ENCODE data around the gene PSMG2.

Gene PSMG2

DNA sequence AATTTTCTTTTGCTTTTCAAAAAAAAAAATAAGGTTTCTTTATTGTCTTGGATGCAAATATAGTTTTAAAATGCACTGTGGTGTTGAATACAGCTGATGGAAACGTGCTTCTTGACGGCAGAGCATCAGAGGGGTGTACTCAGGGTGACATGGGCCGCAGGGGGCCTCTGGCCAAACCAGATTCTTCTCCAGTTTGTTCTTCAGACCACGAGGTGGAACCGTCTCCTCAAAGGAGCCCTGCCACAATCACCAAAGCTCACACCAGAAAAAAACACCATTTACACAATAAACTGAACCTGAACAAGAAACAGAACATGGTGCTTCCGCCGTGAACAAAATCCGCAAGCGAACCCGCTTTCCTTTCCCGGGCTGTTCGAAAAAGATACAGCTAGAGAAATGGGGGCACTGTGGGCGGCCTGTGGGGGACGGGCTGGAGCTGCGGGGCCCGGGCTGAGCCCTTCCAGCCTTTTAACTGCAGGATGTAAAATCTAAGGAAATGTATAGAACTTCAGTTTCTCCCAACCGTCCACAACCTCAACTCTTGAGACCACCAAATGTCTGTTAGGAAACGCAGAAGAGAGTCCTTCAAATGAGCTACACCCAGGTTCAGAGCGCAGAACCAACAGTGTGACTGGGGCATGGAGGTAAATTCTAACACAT is 34.5 kb downstream of the PSMG2 start:
- H3K4me1 ChIP-seq (ENCODE audit: control insufficient read depth, insufficient read depth, low read length) = no peaks in the 10 kb centered on the region
- no peaks in the 10 kb centered on the region for H3K27me3 ChIP-seq (ENCODE audit: control insufficient read depth, insufficient read depth, low read length)
- H3K4me3 ChIP-seq (ENCODE audit: low read length) = no peak overlapping the region
- no peaks in the 10 kb centered on the region for H3K36me3 ChIP-seq (ENCODE audit: control insufficient read depth, insufficient read depth, low read length)
- no peaks in the 10 kb centered on the region for H3K9me3 ChIP-seq (ENCODE audit: control insufficient read depth, low read length)
- no peak overlapping the region for H3K9ac ChIP-seq (ENCODE audit: low read length)

DNA sequence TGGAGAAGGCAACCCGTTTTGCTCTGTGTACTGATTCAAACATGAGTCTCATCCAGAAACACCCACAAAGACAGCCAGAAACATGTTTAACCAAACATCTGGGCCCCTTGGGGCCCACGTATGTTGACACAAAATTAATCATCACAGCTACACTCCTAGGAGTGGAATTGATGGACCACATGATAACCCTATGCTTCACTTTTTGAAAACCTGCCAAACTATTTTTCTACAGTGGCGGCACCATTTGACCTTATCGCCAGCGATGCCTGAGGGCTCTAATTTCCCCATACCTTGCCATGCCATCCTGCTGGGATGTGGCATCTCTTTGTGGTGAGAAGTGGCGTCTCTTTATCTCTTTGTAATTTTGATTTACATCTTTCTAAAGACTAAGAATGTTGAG is 38.5 kb downstream of the PSMG2 start:
- Histone ChIP-seq H3K9ac (ENCODE audit: low read length) (no peak overlapping the region), H3K9me3 (ENCODE audit: control insufficient read depth, low read length) (no peaks in the 10 kb centered on the region), H3K4me1 (ENCODE audit: control insufficient read depth, insufficient read depth, low read length) (no peaks in the 10 kb centered on the region), H3K27me3 (ENCODE audit: control insufficient read depth, insufficient read depth, low read length) (no peaks in the 10 kb centered on the region), H3K36me3 (ENCODE audit: control insufficient read depth, insufficient read depth, low read length) (no peaks in the 10 kb centered on the region), H3K4me3 (ENCODE audit: low read length) (no peak overlapping the region)

DNA sequence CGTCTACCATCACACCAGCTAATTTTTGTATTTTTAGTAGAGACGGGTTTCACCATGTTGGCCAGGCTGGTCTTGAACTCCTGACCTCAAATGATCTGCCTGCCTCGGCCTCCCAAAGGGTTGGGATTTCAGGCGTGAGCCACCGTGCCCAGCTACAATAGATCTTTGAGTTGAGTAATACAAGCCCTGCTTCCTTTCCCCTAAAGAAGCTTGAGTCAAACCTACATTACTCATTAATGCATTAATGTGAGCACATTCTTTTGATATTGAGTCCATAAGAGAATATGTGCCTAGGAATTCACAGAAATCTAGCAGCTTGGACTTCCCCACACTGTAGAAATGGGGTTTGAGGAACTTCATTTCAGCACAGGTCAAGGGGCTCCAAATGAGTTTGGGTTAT is 39.6 kb downstream of the PSMG2 start:
- Histone ChIP-seq H3K36me3 (ENCODE audit: control insufficient read depth, insufficient read depth, low read length) (no peaks in the 10 kb centered on the region), H3K27me3 (ENCODE audit: control insufficient read depth, insufficient read depth, low read length) (no peaks in the 10 kb centered on the region)

DNA sequence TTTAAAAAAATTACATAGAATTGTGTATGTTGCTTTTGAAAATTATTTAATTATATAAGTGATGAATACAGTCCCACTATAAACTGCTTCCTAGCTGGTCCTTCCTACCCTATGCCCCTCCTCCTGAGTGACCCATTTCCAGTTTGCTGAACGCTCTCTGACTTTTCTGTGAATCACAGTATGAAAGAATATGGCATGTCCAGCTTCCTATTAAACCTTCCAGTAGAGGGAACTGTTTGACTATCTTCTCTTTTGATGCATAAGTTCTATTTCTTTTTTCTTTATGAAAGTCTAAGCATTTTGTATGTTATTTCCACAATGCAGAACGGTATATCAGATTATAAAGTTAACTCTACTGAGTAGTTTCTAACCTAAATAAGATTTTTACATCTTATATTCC is 41.3 kb downstream of the PSMG2 start:
- Histone ChIP-seq H3K4me1 (ENCODE audit: control insufficient read depth, insufficient read depth, low read length) (no peaks in the 10 kb centered on the region), H3K27me3 (ENCODE audit: control insufficient read depth, insufficient read depth, low read length) (no peaks in the 10 kb centered on the region), H3K4me3 (ENCODE audit: low read length) (no peak overlapping the region)

More for the DNA sequence above, 39.6 kb downstream of the PSMG2 start:
- Histone ChIP-seq H3K9me3 (ENCODE audit: control insufficient read depth, low read length) (no peaks in the 10 kb centered on the region), H3K4me1 (ENCODE audit: control insufficient read depth, insufficient read depth, low read length) (no peaks in the 10 kb centered on the region), H3K4me3 (ENCODE audit: low read length) (no peak overlapping the region), H3K9ac (ENCODE audit: low read length) (no peak overlapping the region)

DNA sequence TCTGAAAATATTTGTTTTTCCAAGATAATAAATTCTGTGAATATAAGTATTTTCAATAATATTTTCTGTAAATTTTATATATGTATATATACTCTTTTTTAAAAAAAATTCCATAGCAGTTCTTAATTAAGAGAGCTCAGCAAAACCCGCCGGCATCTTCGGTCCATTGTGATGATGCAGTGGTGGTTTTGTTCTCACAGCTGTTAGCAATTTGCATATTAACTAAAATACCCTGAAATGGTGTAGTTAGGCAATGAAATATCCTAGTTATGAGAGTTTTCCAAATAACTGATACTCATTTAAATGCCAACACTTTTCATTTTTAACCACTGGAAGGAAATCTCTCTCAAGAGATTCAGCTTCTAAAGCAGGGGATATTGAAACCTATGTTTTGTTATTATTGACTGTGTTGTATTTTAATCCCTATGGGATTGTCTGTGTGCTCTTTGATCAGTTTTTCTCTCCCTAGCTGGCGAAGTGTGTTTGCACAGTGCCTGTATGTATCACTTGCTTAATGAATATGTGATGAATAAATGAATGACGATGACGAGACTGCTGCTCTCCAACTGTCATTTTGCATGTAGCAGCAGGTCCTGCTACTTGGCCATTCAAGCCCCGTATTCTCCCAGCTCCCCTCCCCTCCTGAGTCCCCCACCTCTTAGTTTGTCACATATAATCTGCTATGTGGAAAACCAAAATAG is 42.4 kb downstream of the PSMG2 start:
- Histone ChIP-seq H3K9ac (ENCODE audit: low read length) (no peak overlapping the region), H3K27me3 (ENCODE audit: control insufficient read depth, insufficient read depth, low read length) (no peaks in the 10 kb centered on the region), H3K9me3 (ENCODE audit: control insufficient read depth, low read length) (no peaks in the 10 kb centered on the region), H3K4me3 (ENCODE audit: low read length) (no peak overlapping the region), H3K4me1 (ENCODE audit: control insufficient read depth, insufficient read depth, low read length) (no peaks in the 10 kb centered on the region), H3K36me3 (ENCODE audit: control insufficient read depth, insufficient read depth, low read length) (no peaks in the 10 kb centered on the region)

More for the DNA sequence above, 41.3 kb downstream of the PSMG2 start:
- Histone ChIP-seq H3K9ac (ENCODE audit: low read length) (no peak overlapping the region), H3K9me3 (ENCODE audit: control insufficient read depth, low read length) (no peaks in the 10 kb centered on the region), H3K36me3 (ENCODE audit: control insufficient read depth, insufficient read depth, low read length) (no peaks in the 10 kb centered on the region)

DNA sequence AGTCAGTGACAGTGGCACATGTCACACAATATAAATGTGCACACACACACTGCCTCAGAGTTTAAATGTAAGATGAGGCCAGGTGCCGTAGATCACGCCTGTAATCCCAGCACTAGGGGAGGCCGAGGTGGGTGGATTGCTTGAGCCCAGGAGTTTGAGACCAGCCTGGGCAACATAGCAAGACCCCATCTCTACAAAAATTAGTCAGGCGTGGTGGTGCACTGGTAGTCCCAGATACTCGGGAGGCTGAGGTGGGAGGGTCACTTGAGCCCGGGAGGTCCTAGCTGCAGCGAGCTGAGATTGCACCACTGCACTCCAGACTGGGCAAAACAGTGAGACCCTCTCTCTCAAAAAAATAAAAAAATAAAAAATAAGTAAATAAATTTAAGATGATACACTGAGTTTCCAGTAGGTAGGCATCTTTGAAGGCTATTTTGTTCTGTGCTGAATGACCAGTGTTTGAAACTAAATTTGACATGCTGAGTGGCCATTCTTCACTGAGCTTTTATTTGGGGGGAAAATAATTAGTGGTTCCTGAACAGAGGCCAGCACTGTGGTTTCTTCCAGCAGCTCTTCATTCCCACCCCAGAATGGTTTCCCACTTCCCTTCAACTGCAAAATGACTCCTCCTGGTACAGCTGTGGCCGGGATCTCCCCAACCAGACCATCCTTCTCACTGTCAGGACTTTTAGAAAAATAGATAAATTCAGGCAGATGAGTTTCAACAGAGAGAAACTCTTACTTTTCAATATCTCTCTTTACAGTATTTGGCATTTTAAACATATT is 44.9 kb downstream of the PSMG2 start:
- Histone ChIP-seq H3K9ac (ENCODE audit: low read length) (no peak overlapping the region), H3K4me1 (ENCODE audit: control insufficient read depth, insufficient read depth, low read length) (no peaks in the 10 kb centered on the region), H3K9me3 (ENCODE audit: control insufficient read depth, low read length) (no peaks in the 10 kb centered on the region), H3K36me3 (ENCODE audit: control insufficient read depth, insufficient read depth, low read length) (no peaks in the 10 kb centered on the region), H3K27me3 (ENCODE audit: control insufficient read depth, insufficient read depth, low read length) (no peaks in the 10 kb centered on the region), H3K4me3 (ENCODE audit: low read length) (no peak overlapping the region)

DNA sequence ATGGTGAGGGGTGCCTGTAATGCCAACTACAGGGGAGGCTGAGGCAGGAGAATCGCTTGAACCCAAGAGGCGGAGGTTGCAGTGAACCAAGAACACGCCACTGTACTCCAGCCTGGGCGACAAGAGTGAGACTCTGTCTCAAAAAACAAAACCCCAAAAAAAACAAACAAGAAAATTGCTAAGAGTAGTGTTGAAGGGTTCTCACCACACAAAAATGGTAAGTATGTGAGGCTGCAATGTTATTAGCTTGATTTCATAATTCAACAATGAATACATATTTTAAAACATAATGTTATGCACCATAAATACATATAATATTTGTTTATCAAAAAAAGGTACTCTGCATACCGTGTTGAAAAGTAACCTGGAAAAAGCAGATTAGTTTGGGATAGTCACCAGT is 45.8 kb downstream of the PSMG2 start:
- Histone ChIP-seq H3K4me1 (ENCODE audit: control insufficient read depth, insufficient read depth, low read length) (no peaks in the 10 kb centered on the region), H3K9me3 (ENCODE audit: control insufficient read depth, low read length) (no peaks in the 10 kb centered on the region), H3K27me3 (ENCODE audit: control insufficient read depth, insufficient read depth, low read length) (no peaks in the 10 kb centered on the region), H3K4me3 (ENCODE audit: low read length) (no peak overlapping the region), H3K36me3 (ENCODE audit: control insufficient read depth, insufficient read depth, low read length) (no peaks in the 10 kb centered on the region), H3K9ac (ENCODE audit: low read length) (no peak overlapping the region)

DNA sequence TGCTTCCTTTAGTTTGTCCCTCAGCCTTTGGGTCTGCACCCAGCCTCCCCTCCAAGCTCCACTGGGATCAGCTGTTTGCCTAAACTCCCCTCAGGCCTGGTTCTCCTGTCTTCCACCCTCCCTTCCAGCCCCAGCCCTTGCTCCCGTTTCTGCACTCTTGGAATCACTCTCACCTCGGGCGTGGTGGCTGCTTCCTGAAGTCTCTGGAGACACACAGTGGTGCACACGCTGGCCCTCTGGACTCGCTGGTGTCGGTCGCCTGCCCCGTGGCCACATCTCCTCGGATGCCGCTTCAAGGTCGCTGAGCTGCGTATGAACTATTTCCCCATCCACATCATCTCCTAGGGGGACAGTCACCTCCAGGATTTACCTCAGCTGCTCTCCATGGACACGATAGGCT is 46.3 kb downstream of the PSMG2 start:
- Histone ChIP-seq H3K9me3 (ENCODE audit: control insufficient read depth, low read length) (no peaks in the 10 kb centered on the region), H3K36me3 (ENCODE audit: control insufficient read depth, insufficient read depth, low read length) (no peaks in the 10 kb centered on the region)

DNA sequence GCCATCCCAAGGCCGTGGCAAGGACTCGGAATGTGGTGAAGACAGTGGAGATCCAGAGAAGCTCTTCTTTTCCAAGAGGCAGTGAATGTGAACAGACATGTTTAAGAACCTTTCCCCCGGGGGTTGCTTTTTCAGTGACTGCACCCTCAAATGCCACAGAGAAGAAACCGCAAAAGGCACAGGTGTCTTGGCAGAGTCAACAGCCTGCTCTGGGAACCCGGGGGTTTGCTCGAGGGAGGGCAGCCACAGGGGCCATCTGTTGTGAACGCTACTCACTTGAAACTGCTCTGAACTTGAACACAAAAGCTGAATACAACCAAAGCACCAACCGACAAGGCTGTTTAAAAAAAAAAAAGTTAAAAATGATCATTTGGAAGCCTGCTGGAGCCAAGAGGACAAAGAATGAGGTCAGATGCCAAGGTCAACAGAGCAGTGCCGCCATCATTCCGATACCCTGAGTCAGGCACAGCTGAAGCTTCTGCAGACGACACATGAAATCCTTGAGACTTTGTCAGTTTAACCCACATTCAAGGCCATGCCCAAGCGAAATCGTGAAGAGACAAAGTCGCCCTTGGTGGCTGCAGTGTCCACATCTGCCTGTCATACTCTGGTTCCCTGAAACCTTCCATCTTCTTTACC is 47.4 kb downstream of the PSMG2 start:
- no peaks in the 10 kb centered on the region for H3K27me3 ChIP-seq (ENCODE audit: control insufficient read depth, insufficient read depth, low read length)
- H3K9ac ChIP-seq (ENCODE audit: low read length) = no peak overlapping the region
- H3K9me3 ChIP-seq (ENCODE audit: control insufficient read depth, low read length) = no peaks in the 10 kb centered on the region
- no peaks in the 10 kb centered on the region for H3K36me3 ChIP-seq (ENCODE audit: control insufficient read depth, insufficient read depth, low read length)
- no peaks in the 10 kb centered on the region for H3K4me1 ChIP-seq (ENCODE audit: control insufficient read depth, insufficient read depth, low read length)
- H3K4me3 ChIP-seq (ENCODE audit: low read length) = no peak overlapping the region

More for the DNA sequence above, 46.3 kb downstream of the PSMG2 start:
- H3K4me3 ChIP-seq (ENCODE audit: low read length) = no peak overlapping the region
- no peak overlapping the region for H3K9ac ChIP-seq (ENCODE audit: low read length)
- no peaks in the 10 kb centered on the region for H3K27me3 ChIP-seq (ENCODE audit: control insufficient read depth, insufficient read depth, low read length)
- no peaks in the 10 kb centered on the region for H3K4me1 ChIP-seq (ENCODE audit: control insufficient read depth, insufficient read depth, low read length)

DNA sequence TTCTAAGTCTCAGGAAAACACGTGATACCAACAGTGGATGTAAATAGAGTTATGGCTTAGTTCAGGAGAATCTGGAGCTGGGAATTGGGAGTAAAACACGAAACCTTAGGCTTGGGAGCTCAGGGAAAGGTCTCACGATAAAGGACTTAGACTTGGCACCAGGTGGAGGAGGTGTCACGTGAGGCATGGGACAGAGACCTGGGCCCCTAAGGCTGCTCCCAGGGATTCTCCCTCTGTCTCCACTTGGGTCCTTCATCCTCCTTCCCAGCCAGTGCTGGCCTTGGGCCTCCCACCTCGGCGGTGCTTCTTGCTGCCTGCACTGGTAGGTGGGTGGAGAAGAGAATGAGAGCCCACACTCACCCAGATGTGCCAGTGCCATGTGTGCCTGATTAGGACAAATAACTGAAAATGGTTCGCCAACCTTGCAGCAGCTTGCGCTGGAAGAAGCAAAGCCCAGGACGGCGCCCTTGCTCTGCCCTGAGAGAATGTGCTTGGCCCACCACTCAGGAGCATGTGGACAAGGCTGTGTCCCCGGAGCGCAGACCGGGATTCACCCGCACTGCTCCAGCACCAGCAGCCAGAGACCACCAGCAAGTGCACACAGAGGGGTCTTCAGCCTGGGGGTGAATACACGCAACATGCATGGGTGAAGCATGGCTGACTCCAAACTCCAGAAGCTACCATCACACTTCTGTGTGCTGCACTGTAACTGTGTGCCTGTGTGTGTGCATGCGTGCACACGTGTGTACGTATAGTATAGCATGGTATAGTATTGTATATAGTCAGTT is 48.1 kb downstream of the PSMG2 start:
- no peaks in the 10 kb centered on the region for H3K36me3 ChIP-seq (ENCODE audit: control insufficient read depth, insufficient read depth, low read length)
- H3K9me3 ChIP-seq (ENCODE audit: control insufficient read depth, low read length) = no peaks in the 10 kb centered on the region
- no peaks in the 10 kb centered on the region for H3K4me1 ChIP-seq (ENCODE audit: control insufficient read depth, insufficient read depth, low read length)
- H3K9ac ChIP-seq (ENCODE audit: low read length) = no peak overlapping the region
- no peaks in the 10 kb centered on the region for H3K27me3 ChIP-seq (ENCODE audit: control insufficient read depth, insufficient read depth, low read length)
- H3K4me3 ChIP-seq (ENCODE audit: low read length) = no peak overlapping the region

DNA sequence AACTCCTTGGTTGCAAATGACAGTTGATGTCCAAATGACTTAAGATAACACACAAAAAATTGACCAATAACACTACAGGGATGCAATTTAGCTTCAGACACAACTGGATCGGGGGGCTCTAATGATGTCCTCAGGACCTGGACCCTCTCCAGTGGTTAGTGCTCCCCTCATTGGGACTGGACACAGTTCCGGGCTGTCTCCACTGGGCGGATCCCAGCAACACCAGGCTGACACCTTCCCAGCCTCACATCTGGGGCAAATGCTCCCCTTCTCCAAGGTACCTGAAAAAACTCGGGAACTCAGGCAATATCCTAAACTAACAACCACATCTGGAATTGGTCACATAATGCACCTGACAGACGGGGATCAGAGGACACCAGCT is 48.7 kb downstream of the PSMG2 start:
- Histone ChIP-seq H3K9me3 (ENCODE audit: control insufficient read depth, low read length) (no peaks in the 10 kb centered on the region), H3K4me3 (ENCODE audit: low read length) (no peak overlapping the region), H3K9ac (ENCODE audit: low read length) (no peak overlapping the region), H3K27me3 (ENCODE audit: control insufficient read depth, insufficient read depth, low read length) (no peaks in the 10 kb centered on the region), H3K4me1 (ENCODE audit: control insufficient read depth, insufficient read depth, low read length) (no peaks in the 10 kb centered on the region), H3K36me3 (ENCODE audit: control insufficient read depth, insufficient read depth, low read length) (no peaks in the 10 kb centered on the region)
